Measurements from ENCODE around the gene TRIM31.

Gene TRIM31

DNA sequence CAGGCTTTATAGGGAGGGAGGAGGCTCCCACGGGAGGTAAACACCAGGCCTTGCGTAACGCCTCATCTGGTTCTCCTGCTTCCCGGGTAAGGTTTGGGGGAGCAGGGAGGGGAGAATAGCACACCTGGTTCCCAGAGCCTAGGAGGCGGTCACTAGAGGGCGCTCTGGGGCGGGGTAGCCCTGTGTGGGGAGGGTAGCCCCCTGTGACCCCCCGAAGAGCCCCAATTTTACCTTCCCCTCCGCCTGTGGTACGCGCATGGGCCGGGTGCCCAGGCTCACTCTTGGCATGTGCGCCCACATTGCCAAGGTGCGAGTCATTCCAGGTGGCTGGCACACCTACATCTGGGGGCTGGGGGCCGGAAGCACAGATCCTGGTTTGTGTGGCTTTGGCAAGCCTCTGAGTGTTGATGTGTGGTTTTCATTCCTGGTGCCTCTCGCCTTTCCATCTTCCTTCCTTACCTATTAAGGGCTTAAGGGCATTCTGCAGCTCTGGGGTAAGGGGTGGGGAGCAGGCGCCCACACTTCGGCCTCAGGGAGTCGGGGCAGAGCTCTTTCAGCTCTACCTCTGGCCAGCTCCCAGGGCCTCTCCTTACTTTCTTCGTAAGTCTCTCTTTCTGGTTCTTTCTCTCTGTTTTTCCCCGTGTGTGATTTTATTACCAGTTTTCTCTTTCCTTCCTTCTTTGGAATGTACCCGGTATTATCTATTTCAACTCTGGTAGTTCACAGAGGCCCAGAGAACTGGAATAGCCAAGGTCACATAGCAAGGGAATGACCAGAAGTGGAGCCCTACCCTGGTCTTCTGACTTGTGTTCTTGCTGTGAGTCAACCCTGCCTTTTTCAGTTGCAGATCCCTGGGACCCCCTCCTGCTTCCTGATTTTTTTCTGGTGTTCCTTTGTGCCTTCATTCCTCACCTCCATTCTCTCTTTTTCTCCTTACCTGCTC is 36.8 kb downstream of the TRIM31 start:
- DNase-seq (ENCODE audit: low spot score): peak; percentile 9
- no peak for FAIRE-seq

DNA sequence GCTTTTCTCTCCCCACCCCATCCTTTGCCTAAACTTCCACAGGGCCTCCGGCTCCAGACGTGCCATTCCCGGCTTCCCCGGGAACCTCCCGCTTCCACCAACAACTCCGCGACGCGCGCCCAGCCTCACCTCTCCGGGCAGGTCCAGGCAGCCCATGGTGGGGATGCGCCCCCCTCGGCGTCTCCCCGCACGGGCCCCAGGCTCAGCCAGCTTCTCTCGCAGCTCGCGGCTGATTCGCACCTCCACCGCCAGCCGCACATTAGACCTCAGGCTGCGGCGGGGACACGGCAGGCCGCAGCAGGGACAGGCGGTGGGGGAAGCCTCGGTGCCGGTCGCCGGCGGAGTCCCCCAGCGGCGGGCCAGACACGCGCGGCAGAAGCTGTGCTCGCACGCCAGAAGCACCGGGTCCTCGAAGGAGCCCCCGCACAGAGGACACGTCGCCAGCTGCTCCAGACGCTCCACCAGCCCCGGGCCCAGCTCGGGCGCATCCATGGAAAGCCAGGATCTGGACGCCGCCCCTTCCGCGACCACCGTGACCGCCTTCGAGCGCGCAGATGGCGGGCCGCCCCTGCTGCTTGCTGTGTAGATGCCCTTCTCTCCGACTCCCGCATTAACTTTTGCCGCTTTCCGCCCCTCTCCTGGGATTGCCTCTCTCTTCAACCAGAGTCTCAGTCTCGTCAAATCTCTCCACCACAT is 37.6 kb downstream of the TRIM31 start, which contains the start of gene RNF39:
Gene RNF39 (minus strand): TSS at position 676 of the 696 bp plus-strand sequence. CDS start 184 bp downstream, at position 492.
- no peak for DNase-seq (ENCODE audit: low spot score)
- no peak for FAIRE-seq

DNA sequence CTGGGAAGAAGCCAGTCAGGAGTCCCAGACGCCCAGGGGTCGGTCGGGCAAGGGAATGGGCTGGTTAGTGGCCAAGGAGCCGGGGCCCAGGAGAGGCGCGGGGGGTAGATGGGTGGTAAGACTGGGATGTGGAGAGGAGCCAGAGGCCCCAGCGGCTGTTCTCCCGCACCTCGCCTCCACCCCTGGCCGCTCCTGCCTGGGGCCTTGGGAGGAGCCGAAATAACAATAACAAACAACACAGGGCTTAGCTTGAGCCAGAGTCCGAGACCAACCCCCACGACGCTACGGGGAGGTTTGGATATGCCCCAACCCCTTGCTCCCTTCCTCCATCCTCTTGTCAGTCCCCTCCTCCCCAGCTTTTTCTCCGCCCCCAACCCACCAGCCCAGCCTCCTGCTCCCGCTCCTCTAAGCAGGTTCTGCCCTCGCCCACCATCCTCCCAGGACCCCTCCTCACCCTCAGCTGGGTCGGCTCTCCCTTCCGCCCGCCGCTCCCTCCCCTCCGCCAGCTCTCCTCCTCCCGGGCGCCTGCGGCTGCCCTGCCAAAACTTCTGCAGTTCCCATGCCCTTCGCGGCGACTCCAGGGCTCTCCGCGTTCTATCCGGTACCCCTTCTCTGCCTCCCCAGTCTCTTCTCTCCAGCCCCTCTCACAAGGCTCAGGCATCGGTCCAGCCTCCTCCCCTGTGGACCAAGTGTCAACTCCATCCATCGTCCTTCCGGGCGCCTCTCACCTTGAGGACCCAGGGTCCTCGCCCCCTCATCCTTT is 38.4 kb downstream of the TRIM31 start:
- DNase-seq (ENCODE audit: low spot score): no peak
- FAIRE-seq: no peak

- no peak for FAIRE-seq
These were observed 39.2 kb downstream of the TRIM31 start for GRCh38 chr6:30073489-30074235.

DNA sequence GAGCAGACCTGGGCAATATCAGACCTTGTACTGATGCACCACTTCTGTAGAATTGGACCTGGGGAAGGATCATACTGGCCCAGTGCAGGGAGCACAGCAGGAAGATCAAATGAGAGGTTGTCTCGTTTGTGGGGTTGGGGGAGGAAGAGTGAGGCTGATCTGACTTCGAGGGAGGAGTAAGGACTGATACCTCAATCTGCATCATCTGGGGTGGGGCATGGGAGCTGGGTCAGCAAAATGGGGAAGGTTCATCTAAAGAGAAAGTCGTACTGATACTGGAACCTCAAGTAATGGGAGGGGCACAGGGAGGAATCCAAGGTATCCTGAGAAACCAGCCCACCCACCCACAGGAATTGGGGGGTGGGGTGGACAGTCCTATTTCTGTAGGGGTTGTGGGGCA is 41.0 kb downstream of the TRIM31 start:
- FAIRE-seq (no peak), DNase-seq (ENCODE audit: low spot score) (no peak)

More at GRCh38 chr6:30073489-30074235, 39.2 kb downstream of the TRIM31 start:
- DNase-seq (ENCODE audit: low spot score): no peak

DNA sequence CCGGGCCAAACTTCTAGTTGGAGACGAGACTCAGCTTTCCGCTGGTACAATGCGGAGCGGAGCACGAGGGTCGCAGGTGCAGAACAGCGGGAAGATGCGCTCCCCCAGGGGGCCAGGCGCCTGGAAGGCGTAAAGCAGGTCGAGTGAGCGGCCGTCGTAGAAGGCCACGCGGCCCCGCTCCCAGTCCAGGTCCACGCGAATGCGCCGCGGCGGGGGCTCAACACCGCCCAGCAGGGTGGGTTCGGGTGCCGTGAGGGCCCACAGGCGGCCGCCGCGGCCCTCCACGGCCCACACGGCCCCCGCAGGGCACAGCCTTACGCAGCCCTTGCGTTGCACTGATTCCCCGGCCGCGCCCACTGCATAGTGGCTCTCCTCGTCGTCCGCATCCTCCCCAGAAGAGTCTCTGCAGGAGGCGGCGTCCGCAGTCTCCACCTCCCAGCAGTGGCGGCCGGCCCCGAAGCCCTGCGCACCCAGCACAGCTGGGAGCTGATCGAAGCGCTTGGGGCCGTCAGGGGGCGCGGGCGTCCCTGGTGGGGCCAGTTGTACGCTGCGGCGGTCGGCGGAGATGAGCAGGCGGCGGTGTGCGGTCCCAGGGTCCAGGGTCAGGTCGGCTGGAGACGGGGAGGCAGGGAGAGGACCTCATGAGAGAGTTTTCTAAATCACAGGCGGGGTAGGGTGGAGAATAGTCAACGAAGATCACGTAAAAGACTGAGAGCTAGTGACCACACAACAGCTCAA is 41.6 kb downstream of the TRIM31 start:
- FAIRE-seq: no peak

GRCh38 chr6:30067460-30068139 is 45.3 kb downstream of the TRIM31 start:
- no peak for FAIRE-seq
- no peak for DNase-seq (ENCODE audit: low spot score)

More for the DNA sequence above, 41.6 kb downstream of the TRIM31 start:
- DNase-seq (ENCODE audit: low spot score): no peak

DNA sequence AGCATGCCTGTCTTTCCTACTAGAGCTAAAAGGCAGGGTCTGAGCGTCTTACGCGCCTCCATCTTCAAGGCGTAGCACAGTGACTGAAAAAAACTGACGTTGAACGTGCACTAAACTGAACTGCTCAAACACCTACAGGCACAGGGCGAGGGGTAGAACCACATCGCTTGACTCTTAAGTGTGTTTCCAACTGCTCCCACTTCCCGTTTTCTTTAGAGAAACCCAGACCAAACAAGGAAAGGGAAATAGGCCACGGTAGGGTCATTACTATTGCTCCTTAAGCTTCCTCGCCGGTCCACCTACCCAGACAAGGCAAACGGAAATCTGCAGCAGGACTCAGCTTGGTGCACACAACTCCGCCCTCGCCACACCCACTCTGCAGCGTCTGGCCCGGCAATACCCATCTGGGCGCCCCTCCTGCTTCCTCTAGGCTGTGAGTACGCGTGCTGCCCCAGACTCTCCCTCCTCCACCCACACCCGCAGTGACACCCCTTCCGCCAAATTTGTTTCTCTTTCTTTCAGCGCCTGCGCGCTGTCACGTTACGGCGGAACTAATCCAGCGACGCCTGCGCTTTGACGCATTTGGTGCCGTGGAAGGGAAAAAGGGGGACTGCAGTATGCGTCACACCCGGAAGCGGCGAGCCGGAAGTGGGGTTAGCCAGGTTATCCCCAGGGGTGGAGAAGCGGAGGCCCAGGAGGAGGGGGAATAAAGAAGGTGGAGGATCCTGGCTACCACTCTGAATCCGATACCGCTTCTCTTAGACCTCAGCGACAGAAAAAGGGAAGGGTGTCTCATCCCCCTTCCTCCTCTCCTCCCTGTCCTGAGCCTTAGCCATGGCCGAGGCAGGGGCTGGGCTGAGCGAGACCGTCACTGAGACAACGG is 46.1 kb downstream of the TRIM31 start, which contains the start of gene PPP1R11:
Gene PPP1R11 (plus strand): TSS at position 622 of the 883 bp plus-strand sequence. CDS start 213 bp downstream, at position 835.
- FAIRE-seq: peak; percentile 91
- DNase-seq (ENCODE audit: low spot score): peak; percentile 96

DNA sequence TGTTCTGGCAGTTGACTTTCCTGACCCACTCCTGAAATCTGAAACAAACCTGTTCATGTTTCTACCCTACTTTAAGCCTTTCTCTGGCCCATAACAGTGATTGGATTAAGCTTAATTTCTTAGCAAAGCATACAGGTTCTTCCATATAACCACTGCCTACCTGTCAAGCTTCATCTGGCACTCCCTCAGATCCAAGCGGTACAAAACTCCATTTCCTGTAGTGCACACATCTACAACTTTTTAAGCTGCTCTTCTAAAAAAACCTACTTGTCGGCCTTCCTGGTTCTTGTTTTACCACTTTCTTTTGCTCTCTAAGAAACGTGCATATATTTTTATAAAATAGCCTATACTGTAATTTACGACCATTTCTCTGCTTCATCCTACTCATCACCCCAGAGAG is 46.8 kb downstream of the TRIM31 start:
- FAIRE-seq (no peak), DNase-seq (ENCODE audit: low spot score) (no peak)

DNA sequence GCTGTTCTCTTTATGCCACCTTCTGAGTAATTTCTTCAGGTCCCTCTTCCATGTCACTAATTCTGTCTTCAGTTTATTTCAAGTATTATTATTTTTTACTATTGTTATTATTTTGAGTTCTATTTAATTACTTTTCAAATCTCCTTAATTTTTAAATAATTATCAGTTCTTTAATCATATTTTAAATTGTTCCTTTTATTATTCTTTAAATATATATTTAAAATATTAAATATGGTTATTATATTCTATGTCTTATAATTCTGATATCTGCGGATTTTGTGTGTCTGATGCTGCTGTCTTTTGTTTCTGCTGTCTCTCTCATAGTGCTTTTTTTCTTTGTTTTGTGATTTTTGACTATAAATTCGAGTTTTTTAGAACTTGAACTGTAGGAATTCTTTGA is 49.6 kb downstream of the TRIM31 start:
- no peak for FAIRE-seq
- no peak for DNase-seq (ENCODE audit: low spot score)

GRCh38 chr6:30062471-30063178 is 50.3 kb downstream of the TRIM31 start:
- no peak for FAIRE-seq

GRCh38 chr6:30061858-30062458 is 50.9 kb downstream of the TRIM31 start:
- DNase-seq (ENCODE audit: low spot score) (no peak), FAIRE-seq (no peak)

More at GRCh38 chr6:30062471-30063178, 50.3 kb downstream of the TRIM31 start:
- DNase-seq (ENCODE audit: low spot score): no peak

- DNase-seq (ENCODE audit: low spot score) (peak; percentile 88), FAIRE-seq (peak; percentile 66)
These were observed 51.6 kb downstream of the TRIM31 start, which contains the start of gene POLR1H for GRCh38 chr6:30061092-30061857. Gene POLR1H (plus strand): TSS chr6:30061265. CDS start chr6:30061525, 260 bp downstream.

GRCh38 chr6:30060606-30061091 is 52.2 kb downstream of the TRIM31 start:
- FAIRE-seq (no peak), DNase-seq (ENCODE audit: low spot score) (no peak)

DNA sequence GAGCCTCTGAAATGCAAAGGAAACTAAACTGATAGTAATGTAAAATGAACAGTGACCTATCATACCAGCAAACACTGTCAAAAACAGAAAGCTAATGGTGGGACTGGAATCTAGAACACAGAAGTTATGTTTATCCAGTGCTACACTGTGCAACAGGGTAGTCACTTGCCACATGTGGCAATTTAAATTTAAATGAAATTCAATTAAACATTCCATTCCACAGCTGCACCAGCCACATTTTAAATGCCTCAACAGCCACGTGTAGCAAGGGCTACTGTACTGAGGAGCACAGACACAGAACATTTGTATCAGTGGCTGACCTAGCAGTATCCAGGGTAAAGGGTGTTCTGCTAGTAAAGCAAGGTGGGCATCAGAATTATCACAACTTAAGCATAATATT is 57.4 kb downstream of the TRIM31 start:
- no peak for DNase-seq (ENCODE audit: low spot score)

DNA sequence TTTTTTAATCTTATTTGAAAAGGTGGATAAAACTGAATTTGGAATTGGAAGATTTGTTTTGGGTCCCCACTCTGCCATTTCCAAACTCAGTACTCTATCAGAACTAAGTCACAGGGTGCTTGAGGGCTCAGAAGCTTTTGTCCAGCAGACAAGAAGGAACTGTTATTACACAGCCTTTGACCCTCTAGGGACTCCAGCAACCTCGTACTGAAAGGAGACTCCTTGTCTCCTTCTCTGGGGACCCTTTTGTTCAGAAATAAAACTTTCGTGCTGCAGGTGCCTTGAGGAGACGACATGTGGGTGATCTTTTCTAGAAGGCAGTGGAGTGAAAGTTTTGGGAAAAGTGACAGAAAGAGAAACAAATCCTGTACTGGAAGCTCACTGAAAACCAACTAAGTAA is 59.2 kb downstream of the TRIM31 start:
- DNase-seq (ENCODE audit: low spot score) (no peak), FAIRE-seq (no peak)

More for the DNA sequence above, 57.4 kb downstream of the TRIM31 start:
- FAIRE-seq: no peak

Data from RCC 7860 (cell line).